Measurements from ENCODE around the gene SOX10.

SOX10 gene

DNA sequence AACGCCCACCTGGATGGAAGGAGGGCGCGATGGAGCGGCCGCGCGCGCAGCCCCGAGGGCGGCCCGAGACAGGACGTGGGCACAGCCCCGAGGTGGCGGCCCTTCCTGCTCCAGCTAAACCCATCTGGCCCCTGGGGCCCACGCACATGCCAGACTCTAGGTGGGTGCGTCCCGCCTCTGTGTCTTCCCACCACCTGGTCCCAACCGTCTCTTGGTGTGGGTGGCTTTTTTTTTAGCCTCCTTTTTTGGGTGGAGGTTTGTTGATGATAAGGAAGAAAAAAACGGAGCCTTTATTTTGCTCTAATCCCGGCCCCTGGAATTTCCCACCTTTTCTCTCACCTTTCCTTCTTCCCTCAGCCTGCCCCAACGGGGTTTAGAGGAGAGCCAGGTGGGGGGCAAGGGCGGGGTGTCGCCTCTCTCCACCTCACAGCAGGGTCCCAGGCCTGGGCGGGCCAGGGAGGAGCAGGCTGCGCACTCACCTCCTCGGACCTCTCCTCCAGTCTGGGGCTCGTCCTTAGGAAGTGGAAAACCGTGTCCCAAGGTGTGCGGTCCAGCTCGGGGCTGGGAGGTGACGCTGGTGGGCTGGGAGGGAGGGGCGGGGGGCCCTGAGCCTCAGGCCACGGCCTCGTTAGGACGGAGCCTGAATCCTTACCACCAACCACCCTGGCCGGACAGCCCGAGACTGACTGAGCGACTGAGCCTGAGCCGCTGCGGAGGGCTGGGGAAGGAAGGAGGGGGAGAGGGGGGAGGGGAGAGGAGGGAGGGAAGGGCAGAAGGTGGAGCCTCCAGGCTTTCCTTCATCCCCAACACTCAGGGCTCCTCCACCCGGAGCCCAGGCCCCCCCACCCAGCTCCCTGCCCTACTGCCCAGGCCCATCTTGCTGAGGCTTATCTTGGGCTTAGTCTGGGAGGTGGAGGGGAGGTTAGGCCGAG is at the start of gene SOX10:
Gene SOX10 (minus strand): TSS at position 696 of the 932 bp plus-strand sequence. CDS start 771 bp downstream, outside the sequence.
- DNase-seq (ENCODE audit: low read depth in 2 of 2) = no peak

DNA sequence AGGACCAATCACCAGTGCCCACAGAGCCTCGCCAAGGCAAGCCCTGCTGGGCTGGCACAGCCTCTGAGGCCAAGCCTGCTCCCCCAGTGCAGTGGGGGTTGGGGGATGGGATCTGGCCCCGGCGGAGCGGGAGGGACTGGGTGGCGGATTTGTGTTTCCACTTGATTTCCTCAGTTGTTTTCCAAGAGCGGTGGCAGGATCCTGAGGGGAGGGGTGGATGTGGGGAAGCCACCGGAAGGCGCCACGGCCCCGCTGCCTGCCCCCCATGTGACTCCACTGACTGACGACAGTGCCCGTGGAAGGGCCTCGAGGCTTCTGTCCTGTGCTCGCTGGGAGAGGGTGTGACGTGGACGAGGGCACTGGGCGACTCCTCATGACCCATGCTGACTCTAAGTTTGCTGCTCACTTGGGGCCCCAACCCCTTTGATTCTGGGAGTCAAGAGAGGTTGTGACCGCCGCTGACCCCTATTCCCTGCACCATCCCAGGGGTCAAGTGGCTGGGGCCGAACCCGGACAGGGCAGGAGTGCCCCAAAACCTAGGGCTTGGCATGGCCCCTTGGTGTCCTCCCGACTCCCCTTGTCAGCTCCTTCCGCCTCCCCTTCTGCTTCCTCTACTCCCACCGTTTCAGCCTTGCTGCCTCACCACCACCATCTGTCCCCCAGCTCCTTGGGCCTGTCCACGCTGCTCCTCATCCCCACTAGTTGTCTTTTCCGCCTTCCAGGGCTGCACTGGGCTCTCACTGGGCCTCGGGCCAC is 49.3 kb upstream of the SOX10 start:
- DNase-seq (ENCODE audit: low read depth in 2 of 2) = no peak

DNA sequence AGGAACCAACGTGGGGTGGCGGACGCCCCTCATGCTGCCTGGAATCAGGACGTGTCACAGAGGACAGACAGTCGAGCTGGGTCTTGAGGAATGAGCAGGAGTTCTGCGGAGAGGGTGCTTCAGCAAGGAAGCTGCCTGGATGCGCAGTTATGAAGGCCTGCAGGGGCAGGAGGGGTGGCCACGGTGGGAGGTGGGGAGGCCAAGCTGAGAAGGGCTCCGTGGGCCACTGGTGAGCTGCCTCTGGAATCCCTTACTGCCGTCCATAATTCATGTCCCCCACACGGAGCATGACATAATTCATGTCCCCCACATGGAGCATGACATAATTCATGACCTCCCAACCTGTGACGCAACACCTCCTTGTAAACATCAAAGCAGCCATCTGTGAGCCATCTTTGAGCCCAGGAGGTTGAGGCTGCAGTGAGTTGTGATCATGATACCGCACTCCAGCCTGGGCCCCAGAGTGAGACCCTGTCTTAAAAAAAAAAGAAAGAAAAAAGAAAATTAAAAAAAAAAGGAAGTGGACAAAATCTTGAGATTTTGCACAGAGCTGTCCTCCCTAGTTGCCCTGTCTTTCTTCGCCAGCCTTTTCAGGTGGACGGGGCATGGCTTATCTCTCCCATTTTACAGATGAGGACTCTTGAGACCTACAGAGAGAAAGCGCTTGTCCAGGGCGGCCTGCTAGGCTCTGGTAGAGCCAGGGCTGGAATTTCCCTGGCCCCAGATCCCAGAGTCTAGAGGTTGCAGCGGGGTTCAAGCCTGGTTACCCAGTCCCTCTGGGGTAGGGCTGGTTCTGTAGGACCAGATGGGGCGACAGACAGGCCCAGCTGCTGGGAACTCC is 48.5 kb upstream of the SOX10 start:
- no peak for DNase-seq (ENCODE audit: low read depth in 2 of 2)

DNA sequence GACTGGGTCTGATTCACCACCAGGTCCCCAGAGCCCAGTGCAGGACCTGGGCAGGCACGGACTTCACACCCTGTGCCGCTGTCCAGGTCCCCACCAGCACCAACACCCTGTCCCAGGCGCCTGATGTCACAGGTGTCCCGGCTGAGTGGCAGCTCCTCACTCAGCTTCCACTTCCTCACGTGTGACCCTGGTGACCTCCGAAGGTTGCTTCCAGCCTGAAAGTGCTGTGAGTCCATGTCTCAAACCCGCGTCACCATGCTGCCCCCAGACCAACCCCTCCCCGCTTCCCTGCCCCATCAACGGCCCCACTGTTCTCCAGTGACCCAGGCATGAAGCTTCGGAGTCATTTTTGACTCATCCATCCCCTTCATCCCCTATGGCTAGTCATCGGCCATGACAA is 47.1 kb upstream of the SOX10 start:
- DNase-seq (ENCODE audit: low read depth in 2 of 2) = no peak

DNA sequence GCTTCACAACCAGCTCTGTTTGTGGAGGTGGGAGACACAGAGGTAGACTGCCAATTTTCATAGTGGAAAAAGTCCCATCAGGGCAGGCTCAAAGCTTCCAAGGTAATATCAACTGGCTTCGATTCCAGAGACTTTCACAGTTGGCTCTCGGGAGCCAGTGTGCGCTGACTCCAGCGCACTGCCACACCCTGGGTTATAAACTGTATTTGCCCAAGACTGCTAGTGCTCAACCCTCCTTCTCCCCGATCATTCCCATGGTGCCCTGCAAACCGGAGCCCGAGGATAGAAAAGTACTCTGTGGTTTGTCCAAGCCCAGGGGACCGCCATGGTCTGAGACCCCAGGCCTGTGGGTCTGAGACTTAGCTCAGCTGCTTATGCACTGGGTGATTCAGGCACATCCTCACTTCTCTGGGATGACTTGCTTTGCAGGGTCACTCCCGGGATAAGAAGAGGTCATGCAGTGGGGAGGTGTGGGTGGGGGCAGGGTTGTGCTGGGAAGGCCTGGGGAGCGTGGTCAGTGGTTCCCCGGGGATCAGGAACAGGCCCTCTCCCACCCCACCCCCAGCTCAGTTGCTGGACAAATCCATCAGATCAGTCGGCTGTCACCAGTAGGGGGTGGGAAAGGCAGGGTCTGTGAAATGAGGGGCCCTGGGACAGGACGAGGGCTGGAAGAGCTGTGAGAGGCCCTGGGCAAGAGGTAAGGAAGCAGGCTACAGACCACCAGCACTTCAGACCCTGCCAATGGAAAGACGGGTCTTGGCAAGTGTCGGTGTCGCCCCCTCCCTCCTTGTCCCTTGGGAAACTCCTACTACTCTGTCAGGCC is 46.2 kb upstream of the SOX10 start:
- no peak for DNase-seq (ENCODE audit: low read depth in 2 of 2)

DNA sequence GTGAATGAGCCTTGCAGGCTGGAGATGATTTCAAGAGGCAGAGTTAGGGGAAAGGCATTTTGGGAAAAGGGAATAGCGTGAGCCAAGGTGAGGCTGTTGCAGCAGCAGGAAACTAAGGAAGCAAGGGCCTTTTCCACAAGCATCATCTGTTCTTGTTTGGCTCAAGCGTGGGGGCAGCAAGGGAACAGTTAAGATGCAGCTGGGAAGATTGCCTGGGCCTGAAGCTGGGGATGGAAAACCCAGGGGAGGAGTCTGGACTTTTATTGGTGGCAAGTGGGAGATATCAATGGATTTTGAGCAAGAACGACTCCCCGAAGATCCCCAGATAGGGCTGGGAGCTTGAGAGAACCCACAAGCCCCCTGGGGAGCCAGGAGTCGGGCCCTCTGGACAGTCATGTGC is 45.5 kb upstream of the SOX10 start:
- no peak for DNase-seq (ENCODE audit: low read depth in 2 of 2)

DNA sequence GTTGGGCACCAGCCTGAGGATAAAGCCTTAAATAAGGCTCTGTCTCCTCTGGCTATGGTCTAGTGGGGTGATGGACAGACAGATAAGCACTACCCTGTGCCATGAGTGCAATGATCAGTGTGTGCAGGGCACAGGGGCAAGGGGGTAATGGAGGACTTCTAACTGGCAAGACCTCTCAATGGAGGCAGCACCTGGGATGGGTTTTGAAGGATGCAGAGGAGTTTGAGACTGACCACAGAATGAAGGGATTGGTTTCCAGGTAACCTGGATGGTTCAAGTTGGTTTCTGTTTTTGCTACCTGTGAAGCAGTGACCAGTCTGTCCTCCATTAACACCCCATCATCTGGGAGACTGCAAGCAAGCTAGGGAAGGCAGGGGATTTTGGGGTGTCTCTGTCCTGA is 45.0 kb upstream of the SOX10 start:
- no peak for DNase-seq (ENCODE audit: low read depth in 2 of 2)

DNA sequence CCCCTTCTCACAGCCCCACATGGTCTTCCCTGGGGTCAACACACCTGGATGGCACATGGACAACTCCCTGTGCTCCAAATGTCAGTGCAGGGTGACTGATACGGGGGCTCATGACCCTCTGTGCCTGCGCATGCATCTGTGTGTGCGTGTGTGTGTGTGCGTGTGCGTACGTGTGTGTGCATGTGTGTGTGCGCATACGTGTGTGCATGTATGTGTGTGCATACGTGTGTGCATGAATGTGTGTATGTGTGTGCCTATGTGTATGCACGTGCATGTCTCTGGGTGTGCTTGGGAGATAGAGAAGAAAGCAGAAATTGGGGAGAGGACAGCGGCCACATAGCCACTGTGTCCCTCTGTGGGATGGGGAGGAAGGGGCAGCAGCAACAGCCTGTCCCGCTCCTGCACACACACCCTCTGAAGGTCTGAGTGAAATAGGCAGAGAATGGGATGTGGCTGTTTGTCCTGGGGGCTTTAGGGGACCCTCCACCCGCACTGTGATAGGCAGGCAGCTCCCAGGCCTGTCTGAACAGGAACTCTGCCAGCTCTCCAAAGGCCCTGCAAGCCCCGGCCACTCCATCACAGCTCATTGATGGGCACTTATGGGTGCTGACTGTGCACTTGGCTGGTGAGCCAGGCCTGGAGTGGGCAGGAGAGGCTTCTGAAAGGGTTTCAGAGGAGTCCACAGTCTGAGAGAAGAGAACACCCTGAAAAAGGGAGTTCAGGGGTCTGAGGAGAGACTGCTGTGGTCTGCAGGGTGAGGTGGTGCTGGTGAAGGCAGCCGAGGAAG is 44.2 kb upstream of the SOX10 start:
- no peak for DNase-seq (ENCODE audit: low read depth in 2 of 2)

DNA sequence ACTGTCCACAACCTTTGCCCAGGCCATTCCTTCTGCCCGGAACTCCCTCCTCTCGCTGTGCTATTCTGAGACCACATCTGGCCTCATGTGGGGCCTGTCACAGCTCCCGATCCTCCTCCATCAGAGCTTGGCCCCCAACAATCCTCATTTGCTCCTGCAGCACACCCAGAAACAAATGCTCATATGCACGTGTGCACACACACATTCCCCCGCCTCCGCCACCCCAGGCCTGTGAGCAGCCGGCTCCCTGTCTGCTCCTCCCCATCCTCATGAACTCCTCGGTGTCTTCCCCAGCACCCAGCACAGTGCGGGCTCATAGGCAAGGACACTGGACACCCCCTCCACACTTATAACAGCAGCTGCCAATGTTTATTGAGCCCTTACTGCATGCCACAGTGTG is 43.1 kb upstream of the SOX10 start:
- DNase-seq (ENCODE audit: low read depth in 2 of 2) = no peak

DNA sequence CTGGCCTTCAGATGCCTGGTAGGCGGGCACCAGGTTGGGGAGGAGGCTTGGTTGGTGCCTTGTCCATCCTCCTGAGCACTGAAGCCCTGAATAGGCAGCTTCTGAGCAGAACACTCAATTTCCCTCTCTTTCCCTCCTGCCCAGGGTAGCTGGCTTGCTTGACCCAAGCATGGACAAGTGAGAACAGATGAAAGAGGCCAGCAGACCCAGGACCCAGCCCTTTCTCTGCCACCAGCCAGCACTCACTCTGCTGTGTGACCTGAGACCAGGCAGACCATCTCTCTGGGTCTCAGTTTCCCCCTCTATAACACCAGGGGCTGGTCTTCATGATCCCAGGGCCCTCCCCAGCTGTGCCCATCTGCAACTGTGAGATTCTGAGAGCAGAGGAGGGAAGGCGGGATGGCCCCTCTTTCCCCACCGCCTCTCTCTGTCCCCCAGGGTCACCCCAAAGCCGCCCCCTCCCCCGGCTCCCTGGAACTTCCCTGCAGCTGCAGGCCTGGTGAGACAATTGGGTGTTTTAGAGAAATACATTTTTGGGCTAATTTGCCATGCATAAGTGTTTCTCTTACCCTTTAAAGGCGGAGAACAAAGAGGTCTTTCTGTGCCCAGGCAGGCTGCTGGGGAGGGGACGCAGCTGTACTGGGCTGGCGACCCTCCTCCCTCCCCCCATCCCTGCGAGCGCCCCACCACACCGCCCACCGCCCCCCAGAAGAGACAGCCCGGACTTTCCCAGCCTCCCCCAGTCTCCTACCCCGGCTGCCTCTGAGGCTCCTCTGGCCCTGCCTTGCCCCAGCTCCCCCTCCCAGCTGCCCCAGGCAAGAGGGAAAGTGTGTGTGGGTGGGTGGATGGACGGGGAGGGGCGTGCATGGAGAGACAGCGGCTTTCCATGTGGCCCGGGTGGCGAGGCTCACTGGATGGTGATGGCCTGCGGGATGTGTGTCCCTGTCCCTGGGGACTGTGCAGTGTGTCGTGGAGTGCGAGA is 42.1 kb upstream of the SOX10 start:
- DNase-seq (ENCODE audit: low read depth in 2 of 2) = no peak

DNA sequence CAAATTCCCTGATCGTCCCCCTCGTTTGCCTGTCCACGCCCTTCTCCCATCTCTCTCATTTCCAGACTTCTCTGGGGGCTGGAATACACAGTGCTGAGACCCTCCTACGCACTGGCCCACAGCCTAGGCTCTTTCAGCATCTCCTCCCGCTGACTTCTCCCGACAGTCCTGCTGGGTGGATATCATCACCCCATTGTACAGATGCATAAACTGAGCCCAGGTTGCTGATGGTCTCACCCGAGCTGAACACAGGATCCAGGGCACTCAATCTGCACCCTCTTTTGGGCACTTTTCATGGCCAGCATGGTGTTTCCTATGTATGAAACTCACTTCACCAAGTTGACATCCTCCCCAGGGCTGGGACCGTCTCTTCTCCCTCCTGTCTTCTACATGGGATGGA is 41.2 kb upstream of the SOX10 start:
- DNase-seq (ENCODE audit: low read depth in 2 of 2) = no peak

DNA sequence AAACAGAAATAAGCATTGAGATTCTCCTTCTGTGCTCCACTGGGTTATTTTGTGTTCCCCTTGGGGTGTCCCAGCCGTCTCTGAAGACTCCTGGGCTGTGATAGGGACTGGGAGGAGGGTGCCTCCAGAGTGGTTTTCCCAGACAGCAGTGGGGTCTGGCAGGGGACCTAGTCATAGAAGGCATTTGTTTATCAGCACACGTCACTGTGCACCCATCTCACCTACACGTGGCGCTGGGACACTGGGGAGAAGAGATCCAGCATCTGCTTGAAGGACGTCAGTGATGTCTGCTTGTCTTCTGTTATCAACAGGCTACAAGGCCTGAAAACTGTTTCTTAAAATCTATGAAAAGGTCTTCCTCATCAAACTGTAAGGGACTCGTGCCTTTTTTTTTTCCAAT is 38.7 kb upstream of the SOX10 start:
- DNase-seq (ENCODE audit: low read depth in 2 of 2) = no peak

DNA sequence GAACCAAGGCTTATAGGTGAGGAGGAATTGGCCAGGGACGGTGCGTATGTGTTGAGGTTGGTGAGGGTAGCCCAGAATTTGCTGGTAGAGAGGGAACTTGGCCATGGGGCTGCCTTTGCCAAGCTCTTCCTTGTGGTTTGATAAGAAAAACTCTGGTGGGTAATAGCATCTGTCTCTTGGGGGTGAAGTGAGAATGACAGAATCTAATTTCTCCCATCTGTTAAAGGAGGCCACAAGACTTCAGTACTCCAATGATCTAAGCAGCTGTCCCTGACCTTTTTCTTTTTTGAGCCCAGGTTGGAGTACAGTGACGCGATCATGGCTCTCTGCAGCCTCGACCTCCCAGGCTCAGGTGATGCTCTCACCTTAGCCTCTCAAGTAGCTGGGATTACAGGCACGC is 36.9 kb upstream of the SOX10 start:
- DNase-seq (ENCODE audit: low read depth in 2 of 2) = no peak

DNA sequence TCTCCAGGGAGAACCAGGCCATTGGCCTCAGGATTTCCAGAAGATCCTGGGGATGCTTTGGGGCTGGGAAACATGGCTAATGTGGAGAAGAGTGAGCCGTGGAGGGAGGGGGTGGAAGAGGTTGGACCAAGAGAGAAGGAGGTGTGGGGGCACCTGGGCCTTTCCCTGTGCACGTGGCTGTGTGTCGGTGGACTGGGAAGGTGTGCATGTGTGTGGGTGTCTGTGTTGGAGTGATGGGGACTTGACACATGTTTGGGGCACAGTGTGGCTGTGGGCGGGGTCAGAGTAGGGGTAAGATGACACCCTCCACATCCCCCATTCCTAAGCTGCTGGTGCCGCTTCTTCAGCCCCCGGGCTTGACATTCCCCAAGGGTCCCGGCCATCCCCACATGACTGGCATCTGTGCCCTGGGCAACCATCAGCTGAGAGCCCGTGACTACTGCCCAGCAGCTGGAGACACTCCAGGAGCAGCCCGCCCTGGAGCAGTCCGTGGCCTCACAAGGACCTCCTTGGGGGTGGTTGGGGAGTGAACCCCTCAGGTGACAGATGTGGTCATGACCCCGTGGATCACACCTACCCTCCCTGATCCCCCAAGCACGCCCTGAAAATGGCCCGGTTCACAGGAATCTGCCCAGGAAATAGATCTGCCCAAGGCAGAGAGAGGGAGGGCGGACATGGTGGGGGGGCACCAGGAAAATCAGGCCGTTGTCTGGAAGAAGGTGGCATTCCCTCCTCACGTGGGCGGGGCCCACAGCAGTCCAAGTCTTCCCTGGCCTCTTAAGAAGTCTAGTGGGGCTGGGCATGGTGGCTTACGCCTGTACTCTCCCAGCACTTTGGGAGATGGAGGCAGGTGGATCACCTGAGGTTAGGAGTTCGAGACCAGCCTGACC is 34.8 kb upstream of the SOX10 start:
- no peak for DNase-seq (ENCODE audit: low read depth in 2 of 2)

DNA sequence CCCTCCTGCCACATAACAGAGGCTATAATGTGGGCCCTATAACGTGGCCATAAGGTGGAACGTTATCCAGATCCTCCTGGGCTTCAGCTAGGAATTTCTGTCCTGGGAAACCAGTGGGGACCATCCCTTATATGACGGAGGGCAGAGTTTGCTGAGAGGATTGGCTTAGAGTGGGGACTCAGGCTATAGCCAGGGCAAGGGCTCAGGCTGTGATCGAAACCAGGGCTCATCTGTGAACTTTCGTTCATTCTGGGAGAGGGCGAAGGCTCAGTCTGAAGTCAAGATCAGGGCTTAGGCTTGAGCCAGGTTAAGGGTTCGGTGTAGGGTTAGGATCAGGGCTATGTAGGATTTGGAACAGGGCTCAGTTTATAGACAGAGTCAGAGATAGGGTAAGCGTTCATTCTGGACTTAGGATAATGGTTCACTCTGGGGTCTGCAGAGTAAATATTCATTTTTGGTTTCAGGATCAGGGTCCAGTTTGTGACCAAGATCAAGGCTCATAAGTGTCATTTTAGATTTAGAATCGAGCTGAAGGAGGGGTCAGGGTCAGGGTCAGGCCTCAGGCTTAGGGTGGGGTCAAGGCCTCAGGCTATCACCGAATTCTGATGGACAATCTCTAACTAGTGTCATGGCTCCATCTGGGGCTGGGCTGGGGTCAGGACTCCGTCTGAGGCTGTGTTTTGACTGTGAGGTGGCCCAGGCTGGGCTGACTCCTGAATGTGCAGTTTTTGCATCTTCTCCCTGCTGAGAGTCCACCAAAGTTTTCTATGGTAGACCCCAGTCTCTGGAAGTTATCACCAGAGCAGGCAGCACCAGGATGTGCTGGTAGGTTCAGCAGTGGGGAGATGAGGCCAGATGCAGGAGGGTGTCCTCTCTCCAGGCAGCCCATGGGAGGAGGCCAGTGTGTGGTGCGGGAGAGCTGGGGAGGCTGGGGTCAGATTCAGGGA is 33.9 kb upstream of the SOX10 start:
- no peak for DNase-seq (ENCODE audit: low read depth in 2 of 2)

DNA sequence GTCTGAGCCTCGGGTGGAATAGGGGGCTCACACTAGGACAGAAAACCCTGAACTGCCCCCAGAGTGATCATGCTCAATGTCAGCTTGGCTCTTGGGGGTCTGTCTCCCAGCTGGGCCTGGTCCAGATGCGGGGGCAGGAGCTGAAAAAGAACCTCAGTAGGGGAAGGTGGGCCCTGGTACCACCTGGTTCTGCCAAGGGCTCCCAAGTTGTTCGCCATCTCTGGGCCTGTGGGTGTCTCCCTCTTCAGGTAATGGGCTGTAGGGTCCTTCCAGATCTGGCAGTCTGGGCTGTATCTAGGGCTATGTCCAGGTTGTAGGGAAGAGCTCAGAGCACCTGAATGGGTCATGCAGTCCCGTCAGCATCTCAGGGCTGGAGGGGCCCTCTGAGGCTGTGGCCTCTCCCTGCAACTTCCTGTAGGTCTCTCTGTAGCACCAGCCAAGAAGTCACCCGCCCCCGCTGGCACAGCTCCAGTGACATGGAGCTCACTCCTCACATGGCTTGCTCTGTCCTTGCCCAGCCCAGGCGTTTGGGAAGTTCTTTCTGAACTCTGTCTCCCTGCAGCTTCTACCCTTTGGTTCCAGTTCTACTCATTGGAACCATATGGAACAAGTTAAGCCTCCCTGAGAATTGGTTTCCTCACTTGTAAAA is 33.0 kb upstream of the SOX10 start:
- DNase-seq (ENCODE audit: low read depth in 2 of 2) = no peak

All from stimulated activated CD4-positive, alpha-beta T cell treated with anti-CD3 and anti-CD28 coated beads, Interleukin-12 subunit alpha, Interleukin-12 subunit beta, amount 100 ng/mL, for 24 hours (primary cell).